NB4 (cell line): ENCODE data around the gene CRISPLD2.
A peak's percentile ranks its signal among the peaks of the same experiment; 100 is the strongest.

ENCODE experiments used
- CTCF ChIP-seq: IDR thresholded peaks from one replicate; pipeline ENCODE4 v1.5.1; 2012; ENCODE audit warnings: low read depth, low read length
- MYC ChIP-seq: IDR thresholded peaks from 2 replicates; pipeline ENCODE4 v1.6.1; 2011; ENCODE audit warnings: low read depth, low read length
- POLR2A ChIP-seq: IDR thresholded peaks from 2 replicates; pipeline ENCODE4 v1.6.1; 2011; ENCODE audit warnings: mild to moderate bottlenecking; ENCODE audit not compliant: insufficient read length; ENCODE audit errors: extremely low read depth

GRCh38 chr16:84925092-84925772 lies 105.4 kb downstream of the CRISPLD2 start:
- TF ChIP-seq POLR2A = no peak
- TF ChIP-seq MYC = no peak
- TF ChIP-seq CTCF = peak; percentile 95
